OCI-LY1 (cell line): ENCODE data around the gene CDC6.

Source experiments
- CTCF ChIP-seq: fragments of 200-600 bp; sonication (generic), shearing (Covaris generic); IDR thresholded peaks from 2 replicates; pipeline ENCODE4 v1.5.1; 2017; ENCODE audit warnings: mild to moderate bottlenecking, antibody characterized with exemption, low read length, moderate library complexity, mixed read lengths
- EZH2 ChIP-seq: fragments of 200-600 bp; sonication (generic), shearing (Covaris generic); IDR thresholded peaks from 2 replicates; pipeline ENCODE4 v1.8.0; 2017; ENCODE audit warnings: borderline replicate concordance, mixed run types, mild to moderate bottlenecking, antibody characterized with exemption, low read length, moderate library complexity, mixed read lengths

DNA sequence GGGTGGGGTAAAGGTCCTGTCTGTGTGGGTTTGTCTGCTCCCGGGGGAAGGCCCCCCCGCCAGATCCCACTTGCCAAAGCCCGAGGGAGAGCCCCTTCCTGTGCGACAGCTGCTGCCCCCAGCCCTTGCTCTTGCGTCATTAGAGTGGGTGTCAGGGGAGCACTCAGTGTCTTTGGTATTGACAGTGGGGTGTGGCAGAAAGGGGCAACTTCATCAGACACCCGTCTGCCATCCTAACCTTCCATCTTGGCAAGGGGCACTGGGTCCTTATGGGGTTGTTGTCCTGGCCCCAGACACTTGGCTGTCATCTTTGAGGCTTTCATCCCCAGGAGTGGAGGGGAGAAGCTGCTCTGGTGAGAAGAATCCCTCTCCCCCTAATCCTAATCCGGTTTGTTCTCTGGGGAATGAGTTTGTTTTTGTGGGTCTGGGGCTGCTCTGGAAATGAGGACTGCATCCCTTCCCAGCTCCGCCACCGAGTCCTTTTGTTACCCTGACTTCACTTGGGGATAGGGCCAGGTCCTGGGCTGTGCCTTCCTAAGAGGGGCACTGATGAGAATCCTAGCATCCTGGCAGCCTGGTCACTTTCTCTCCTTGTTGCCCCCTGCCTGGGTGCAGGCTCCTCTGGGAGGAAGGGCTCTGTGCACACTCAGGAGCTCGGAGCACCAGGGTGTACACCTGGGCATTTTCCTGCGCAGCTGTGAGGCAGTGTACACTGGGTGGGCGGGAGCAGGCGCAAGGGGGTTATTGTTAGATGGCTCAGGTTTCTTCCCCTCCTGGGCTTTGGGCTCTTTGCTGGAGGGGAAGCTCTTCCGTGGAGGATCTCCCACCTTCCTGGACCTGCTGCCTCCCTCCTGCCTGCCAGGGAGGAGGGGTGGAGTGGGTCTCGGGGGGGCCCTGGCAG lies 55.8 kb downstream of the CDC6 start:
- TF ChIP-seq CTCF (no peak), EZH2 (no peak)
